ENCODE data around the gene ZNF350. TPM values are rescaled to one million over a fixed set of nuclear protein-coding genes. Genes with fewer than 3 reads are reported as not detected.
"Not testable (repeated sequence)": the region's sequence is repeated elsewhere in the genome, so short reads cannot be mapped to it uniquely, and the experiment has no call there.

The ZNF350 gene
- polyA plus RNA-seq, 5 donors: 13.3 to 25.4 (median 21.4) TPM

- DNase-seq: no peak
Measured at GRCh38 chr19:51976852-51977251, 9.8 kb downstream of the ZNF350 start.

GRCh38 chr19:51975787-51976186 lies 10.9 kb downstream of the ZNF350 start:
- not testable (repeated sequence) for DNase-seq

DNA sequence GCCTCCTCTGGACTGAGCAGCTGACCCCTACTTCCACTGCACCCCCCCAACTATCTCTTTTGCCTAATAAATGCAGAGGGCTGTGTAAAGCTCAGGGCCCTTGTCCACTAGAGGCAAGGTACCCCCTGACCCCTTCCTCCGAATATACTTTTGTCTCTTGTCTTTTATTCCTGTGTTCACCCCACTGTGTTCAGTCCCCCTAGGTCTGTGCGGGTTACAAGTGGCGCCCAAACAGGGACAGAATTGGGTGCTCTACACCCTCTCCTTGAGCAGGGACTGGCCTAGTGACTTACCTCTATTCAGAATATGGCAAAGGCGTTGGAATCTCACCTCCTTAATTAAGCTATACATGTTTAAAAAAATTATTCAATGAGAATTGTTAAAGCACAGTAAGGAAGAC lies 15.0 kb downstream of the ZNF350 start:
- DNase-seq: no peak

DNA sequence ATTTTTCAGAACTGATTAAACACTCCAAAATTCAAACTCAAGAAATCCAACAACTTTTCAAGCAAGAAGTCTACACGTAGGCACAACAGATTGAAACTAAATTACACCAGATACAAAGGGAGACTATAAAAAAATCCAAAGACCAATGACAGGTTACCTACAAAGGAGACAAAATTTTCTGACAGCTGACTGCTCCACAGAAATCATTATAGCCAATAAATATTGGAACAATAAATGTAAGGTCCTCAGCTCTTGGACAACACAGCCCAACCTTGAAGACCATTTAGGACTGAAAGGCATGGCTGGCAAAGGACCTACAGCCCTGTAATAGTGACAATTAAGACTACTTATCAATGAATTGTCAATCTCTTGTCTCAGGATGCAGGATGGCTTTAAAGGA lies 15.9 kb downstream of the ZNF350 start:
- DNase-seq: no peak

DNA sequence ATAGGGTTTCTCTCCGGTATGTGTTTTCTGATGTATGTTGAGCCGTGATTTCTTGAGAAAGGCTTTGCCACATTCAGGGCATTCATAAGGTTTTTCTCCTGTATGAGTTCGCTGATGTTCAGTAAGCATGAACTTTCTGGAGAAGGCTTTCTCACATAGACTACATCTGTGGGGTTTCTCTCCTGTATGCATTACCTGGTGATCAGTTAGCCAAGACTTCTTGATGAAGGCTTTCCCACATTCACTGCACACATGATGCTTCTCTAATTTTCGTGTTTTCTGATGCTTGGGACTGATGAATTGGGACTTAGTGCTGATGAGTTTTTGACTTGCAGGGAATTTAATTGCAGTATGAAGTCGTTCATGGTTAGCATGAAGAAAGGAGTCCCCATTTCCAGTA lies 21.1 kb downstream of the ZNF350 start:
- no peak for DNase-seq

DNA sequence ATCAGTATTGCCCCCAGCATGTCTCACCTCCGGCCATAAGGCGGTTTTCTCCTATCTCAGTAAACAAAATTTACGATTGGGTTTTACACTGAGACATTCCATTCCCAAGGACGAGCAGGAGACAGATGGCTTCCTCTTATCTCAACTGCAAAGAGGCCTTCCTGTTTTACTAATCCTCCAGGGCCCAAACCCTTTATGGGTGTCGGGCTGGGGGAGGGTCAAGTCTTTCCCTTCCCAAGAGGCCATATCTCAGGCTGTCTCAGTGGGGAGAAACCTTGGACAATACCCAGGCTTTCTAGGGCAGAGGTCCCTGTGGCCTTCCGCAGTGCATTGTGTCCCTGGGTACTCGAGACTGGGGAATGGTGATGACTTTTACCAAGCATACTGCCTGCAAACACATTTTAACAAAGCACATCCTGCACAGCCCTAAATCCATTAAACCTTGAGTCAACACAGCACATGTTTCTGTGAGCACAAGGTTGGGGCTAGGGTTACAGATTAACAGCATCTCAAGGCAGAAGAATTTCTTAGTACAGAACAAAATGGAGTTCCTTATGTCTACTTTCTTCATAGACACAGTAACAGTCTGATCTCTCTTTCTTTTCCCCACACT lies 25.9 kb downstream of the ZNF350 start:
- DNase-seq: not testable (repeated sequence)

DNA sequence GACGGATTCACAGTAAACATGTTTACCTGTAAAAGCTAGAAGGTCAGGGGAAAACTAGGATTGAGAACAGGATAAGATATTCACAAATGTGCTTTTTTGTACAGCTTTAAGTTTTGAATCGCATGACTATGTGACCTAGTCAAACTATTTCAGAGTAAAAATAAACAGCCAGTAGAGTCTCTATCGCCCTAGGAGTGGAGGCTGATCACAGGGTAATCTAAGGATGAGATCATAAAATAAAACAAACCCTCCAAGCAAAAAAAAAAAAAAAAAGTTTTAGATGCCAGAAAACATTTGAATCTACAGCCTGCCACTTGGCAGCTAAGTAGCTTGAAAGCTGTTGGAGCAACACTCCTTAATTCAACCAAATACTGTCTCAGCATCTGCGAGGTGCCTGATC lies 26.8 kb downstream of the ZNF350 start:
- no peak for DNase-seq

DNA sequence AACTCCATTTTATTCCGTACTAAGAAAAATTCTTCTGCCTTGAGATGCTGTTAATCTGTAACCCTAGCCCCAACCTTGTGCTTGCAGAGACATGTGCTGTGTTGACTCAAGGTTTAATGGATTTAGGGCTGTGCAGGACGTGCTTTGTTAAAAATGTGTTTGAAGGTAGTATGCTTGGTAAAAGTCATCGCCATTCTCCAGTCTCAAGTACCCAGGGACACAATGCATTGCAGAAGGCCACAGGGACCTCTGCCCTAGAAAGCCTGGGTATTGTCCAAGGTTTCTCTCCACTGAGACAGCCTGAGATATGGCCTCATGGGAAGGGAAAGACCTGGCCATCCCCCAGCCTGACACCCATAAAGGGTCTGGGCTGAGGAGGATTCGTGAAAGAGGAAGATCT lies 28.8 kb downstream of the ZNF350 start:
- peak in 1 of 2 donors; percentile 9 for DNase-seq

GRCh38 chr19:51948975-51949374 lies 37.7 kb downstream of the ZNF350 start:
- peak; percentile 61 to 74 for DNase-seq

DNA sequence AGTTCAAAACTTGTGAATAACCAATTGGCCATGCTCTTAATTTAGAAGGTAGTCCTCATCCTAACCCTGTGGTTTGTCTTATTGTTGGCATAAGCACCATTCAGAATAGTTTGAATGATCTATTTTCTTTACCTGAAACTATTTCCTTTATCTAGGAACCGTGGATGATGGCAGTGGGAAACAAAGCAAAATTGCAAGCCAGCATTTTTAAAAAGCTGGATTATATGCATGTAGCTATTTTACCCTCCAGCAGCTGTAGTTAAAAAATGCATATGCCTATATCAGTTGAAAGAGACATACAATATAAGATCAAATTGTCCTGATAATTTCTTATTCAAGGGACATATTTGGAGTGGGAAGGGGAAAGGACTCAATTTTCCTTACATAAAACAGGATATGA lies 40.0 kb downstream of the ZNF350 start:
- DNase-seq: no peak

GRCh38 chr19:51944798-51945552 lies 41.7 kb downstream of the ZNF350 start:
- no peak for DNase-seq

GRCh38 chr19:51938936-51939335 lies 47.7 kb downstream of the ZNF350 start:
- no peak for DNase-seq

GRCh38 chr19:51931921-51932320 lies 54.7 kb downstream of the ZNF350 start:
- no peak for DNase-seq

GRCh38 chr19:51927859-51928258 lies 58.8 kb downstream of the ZNF350 start:
- DNase-seq: no peak

- peak; percentile 92 to 93 for DNase-seq
Measured at GRCh38 chr19:51926784-51927741, 59.6 kb downstream of the ZNF350 start, which contains the start of gene ZNF613. Gene ZNF613 (plus strand): TSS chr19:51927472. CDS start chr19:51936221, 8,749 bp downstream.

GRCh38 chr19:51926426-51926783 lies 60.2 kb downstream of the ZNF350 start:
- no peak for DNase-seq

GRCh38 chr19:51921949-51922348 lies 64.7 kb downstream of the ZNF350 start:
- DNase-seq: no peak

DNA sequence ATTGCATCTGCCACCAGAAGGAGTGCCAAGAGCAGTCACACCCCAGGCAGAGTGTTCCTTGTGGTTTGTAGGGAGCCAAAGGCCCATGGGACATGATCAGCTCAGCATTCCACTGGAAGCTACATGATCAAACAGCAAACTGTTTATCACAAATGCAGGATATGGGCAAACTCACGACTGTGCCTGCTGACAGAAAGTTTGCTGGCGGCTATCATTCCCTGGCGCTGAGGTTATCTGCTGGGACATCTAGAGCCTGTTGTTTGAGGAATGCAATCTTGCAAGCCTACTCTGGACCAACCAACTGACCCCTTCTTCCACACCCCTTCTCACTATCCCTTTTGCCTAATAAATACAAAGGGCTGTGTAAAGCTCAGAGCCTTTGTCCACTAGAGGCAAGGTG lies 67.0 kb downstream of the ZNF350 start:
- no peak for DNase-seq

DNA sequence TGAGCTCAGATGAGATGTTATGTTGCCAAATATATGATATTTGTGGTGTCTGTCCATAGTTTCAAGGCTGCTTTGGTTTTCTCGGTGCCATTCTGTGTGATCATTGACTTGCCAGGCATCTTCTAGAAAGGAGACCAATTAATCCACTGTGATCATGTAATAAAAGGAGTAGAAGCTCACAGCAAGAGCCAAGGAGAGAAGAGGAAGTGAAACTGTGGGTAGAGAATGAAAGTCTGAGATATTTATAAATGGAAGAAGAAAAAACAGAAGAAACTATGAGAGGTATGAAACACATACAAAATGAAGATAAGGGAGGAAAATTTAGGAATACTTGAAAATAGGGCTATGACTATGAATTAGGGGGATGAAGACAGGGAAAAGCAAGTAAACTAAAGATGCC lies 70.5 kb downstream of the ZNF350 start:
- no peak for DNase-seq

DNA sequence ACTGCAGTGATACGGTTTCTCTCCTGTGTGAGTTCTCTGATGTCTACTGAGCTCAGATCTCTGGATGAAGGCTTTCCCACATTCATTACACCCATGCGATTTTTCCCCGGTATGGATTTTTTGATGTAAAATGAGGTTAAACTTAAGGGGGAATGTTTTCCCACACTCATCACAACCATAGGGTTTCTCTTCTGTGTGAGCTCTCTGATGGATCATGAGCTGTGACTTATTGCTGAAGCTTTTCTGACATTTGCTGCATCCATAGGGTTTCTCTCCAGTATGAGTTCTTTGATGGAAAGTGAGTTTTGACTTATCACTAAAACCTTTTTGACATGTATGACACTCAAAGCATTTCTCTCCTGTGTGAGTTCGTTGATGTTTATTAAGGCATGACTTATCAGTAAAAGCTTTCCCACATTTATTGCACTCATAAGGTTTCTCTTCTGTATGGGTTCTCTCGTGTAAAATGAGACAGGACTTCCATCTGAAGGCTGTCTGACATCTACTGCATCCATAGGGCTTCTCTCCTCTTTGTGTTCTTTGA lies 71.2 kb downstream of the ZNF350 start:
- DNase-seq: no peak

Measured in right lung (tissue), 5 donors.